NK-92 treated with Interleukin-12 subunit alpha and Interleukin-12 subunit beta, amount 100 ng/mL, for 24 hours (cell line): ENCODE data around the gene ZDHHC16.
A peak's percentile ranks its signal among the peaks of the same experiment; 100 is the strongest.

ENCODE experiments used
- DNase-seq: peaks from one replicate; lab custom pipeline; 2025; lab: John Stamatoyannopoulos, UW

Gene ZDHHC16

DNA sequence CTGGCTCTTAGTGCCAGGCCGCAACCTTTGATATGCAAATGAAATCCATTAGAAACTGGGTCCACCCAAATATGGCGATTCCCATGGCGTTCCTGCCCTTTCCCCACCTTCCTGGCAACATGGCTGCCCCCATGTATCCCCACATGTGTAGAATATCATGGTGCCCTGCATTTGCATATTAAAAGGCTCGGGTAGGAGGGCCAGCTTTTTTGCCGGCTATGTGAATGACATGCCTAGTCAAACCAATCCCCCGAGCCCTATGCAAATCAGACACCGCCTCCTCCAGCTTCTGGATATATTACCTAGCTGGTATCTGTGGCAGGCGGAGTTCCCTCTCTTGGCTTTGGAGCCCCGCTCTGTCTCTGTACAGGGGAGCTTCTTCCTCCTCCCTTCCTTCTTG, 34.0 kb downstream of the ZDHHC16 start:
- DNase-seq, result no peak

DNA sequence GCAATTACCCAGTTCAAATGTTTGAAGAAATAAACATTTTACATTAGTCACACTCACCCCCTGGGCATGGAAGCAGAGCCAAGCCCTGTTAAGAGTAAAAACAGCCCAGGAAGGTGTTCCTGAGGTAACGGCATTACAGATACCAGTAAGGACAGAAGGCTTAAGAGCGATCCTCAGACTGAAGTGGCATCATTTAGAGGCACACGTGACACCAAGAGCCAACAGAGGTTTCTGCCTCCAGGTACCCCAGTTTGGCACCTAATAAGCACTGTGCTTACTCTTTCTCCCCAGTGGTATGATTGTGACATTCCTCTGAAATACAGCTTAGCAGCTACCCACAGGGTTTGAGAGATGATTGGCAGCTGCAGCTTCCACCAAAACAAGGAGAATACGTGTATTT, 35.1 kb downstream of the ZDHHC16 start:
- no peak for DNase-seq

DNA sequence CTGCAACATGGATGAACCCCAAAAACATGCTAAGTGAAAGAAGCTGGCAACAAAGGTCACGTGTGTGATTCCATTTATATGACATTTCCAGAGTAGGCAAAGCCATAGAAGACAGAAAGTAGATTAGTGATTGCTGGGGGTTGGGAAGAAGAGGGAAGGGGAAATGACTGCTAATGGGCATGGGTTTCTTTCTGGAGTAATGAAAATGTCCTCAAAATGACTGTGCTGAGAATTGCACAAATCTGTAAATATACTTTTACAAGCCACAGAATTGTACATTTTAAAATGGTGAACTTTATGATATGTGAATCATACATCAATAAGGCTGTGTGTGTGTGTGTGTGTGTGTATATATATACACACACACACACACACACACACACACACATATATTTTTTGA, 36.4 kb downstream of the ZDHHC16 start:
- DNase-seq, result no peak

DNA sequence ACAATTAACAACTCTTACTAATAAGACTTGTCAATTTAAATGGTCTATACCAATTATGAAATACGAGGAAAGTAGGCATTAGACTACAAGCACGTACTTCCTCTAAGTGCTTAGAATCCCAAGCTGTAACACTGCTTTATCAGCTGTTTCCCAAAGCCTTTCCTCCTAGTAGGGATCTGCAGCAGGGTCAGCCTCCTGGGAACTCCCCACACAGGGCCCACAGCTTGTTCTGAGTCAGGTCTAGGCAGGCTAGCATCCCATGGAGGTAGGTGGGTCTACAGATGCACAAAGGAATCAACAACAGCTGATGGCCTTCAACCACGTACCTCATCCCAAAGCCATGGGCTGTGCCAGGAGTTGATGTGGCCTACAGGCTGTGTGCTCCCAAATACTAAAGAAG, 37.5 kb downstream of the ZDHHC16 start:
- DNase-seq, result no peak

DNA sequence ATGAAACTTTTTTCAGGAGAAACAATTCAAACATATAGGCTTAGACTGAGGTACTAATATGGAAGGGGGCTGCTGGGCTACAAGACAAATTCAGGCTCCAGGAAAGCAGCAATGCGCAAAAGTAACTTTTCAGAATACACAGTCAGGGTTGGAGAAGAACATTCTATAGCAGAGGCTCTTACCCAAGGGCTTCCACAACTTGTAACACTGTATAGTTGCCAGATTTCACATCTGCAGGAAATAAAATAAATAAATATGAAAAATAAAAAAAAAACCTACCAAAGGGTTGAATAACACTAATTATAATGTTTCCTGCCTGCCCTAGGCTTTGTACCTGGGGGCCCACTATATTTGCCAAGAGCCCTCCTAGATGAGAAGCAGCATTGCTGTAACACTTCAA, 37.9 kb downstream of the ZDHHC16 start:
- no peak for DNase-seq

DNA sequence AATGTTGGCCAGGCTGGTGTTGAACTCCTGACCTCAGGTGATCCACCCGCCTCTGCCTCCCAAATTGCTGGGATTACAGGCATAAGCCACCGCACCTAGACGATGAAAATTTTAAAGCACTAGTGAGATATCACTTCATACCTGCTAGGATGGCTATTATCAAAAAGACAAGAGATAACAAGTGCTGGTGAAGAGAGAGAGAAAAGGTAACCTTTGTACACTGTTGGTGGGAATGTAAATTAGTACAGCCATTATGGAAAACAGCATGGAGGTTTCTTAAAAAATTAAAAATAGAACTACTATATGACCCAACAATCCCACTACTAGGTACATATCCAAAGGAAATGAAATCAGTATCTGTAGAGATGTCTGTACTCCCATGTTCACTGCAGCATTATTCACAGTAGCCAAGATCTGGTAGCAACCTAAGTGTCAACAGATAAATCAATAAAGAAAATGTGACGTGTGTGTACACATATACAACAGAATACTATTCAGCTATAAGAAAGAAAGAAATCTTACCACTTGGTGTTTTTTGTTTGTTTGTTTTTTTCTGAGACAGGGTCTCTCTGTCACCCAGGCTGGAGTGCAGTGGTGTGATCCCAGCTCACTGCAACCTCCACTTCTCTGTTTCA, 39.8 kb downstream of the ZDHHC16 start:
- no peak for DNase-seq

DNA sequence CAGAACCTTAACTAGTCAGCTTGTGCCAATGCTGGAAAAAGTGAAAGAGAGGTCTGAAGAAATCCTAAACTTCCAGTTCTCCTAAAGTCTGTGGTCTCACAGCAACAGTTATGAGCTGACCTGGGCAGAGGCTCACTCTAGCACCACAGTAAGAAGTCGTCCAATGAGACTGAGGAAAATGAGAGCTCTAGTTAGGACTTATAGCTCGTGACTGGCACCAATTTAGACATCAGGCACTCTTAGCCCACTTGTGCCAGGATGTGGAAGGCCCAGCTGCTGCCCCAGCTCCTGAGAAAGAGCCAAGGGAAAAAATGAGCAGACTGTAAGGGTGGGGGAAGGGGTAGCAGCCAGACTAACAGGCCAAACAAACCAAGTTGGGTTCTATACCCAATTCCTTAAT, 44.6 kb downstream of the ZDHHC16 start:
- no peak for DNase-seq

DNA sequence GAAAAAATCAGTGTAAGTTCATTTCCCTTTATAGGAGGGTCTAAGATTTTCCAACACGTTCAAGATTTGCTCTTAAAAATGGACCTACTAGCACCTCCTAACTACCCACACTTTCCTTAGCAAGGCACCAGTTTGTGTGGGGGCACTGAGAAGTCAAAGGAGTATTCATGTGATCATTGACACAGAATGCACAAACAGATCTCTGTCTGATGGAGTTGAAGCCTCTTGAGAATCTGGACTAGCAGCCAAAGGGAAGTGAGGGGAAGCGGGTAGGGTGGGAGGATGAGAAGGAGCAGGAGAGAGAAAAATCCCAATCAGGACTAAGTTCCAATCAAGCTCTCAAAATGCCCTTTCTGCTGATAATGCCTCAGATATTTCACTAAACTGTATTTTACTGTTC, 48.2 kb downstream of the ZDHHC16 start:
- no peak for DNase-seq

DNA sequence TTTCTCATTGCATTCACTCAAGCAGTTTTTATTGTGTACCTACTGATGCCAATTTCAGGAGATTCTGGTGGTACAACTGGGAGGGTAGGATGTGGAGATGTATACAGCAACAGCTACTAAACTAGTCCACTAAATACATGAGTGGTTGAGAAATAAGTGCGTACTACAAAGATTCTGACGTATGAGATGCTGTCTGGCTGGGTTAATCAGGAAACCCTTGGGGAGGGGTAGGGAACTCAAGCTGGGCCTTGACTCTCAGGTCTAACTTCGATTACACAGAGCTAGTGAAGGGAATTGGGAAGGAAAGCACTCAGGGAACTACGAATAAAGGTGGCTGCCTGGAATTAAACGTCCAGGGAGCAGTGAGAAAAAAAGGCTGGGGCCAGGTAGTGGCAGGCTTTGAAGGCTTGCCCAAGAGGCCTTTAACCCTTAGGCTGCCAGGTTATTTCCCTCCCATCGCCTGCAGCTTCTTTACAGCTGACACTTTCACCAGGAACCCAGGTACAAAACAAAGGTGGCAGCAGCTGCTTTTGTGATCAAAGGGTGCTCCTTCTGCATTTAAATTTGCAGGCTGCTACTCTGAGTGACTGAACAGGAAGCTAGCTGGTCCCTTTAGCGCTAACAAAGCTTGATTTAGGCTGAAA, 49.0 kb downstream of the ZDHHC16 start:
- no peak for DNase-seq

DNA sequence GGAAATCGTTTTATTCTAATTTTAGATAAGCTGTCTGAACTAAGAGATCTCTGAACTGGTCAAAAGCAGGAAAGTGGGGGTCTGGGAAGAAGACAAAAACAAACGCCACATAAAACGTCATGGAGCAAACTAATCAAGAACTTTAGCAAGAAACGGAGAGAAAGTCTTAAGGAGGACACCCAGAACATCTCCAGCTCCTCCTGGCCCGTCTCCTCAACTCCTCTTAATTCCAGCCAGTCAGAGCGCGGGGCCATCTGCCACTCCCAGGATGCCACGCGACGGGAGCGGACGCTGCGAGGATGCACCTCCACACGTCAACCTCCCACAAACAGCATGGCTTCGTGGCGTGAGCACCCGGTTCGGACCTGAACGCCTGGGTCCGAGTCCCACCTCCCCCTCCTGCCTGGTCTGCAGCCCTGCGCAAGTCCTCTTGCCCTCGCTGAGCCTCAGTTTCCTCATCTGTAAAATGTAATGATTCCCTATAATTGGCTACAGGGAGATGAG, 51.6 kb downstream of the ZDHHC16 start:
- peak; percentile 74 for DNase-seq

DNA sequence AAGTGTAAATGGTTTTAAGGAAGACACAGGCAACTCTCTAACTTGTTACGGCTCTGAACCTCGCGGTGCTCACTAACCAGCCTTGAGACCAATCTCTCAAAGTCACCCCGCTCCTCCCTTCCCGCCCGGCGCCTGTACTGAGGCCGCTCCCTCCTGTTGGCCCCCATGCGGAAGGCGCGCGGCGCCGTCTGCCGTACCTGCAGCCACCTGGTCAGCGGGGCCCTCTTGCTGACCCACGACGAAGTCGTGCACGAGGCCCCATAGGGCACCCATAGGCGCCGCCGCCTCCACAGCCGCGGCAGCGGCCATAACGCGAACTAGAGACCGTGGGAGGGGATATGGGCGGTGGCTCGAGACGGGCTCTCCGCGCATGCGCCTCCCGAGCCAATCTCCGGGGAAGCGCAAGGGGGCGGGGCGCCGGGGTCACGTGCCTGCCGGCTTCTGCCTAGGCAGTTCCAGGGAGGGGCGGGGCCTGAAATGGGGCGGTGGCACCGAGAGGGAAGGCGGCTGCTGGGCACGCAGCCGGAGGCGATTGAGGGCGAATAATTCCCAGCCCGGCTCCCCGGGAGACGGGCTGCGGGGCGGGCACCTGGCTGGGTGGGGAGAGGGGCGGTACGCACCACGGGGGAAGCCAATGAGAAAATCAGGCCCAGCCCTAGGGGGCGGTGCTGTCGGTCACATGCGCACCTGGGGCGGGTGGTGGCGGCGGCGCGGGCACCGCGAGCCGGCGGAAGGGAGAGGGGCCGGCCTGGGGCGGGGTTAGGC, 52.3 kb downstream of the ZDHHC16 start, which contains the start of gene MMS19:
TSS of gene MMS19 (minus strand) at position 347 of the 765 bp plus-strand sequence. CDS start at position 309, 38 bp downstream.
- DNase-seq, result peak; percentile 99

DNA sequence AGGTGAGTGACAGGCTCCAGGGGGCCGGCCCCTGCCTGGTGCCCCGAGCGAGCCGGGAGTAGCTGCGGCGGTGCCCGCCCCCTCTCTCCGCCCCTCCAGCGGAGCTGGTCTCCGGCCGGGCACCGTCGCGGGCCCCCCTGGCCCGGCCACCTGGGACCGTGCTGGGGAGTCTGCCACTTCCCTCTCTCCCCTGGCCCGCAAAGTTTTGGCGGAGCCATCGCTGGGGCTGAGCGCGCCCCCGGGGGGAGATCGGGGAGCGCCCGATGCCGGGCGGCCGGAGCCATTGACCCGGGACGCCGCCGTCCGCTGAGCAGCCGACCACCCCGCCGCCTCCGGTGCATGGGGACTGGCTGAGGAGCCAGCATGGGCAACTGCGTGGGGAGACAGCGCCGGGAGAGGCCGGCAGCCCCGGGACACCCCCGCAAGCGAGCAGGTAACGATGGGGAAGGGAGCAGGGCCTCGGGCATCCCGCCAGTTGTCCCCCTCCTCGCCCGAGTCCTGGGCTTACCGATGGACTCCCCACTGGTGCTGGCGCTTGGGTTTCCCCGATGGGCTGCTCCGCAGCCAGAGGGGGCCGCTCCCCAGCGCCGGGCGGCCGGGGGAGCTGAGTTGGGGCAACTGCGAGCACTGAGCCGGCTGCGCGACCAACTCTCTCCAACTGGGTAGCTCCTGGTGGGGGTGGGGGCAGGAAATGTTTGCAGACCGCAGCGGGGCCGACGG, 53.0 kb downstream of the ZDHHC16 start, which contains the start of gene UBTD1:
TSS of gene UBTD1 (plus strand) at position 84 of the 720 bp plus-strand sequence. CDS start at position 364, 280 bp downstream.
- no peak for DNase-seq

DNA sequence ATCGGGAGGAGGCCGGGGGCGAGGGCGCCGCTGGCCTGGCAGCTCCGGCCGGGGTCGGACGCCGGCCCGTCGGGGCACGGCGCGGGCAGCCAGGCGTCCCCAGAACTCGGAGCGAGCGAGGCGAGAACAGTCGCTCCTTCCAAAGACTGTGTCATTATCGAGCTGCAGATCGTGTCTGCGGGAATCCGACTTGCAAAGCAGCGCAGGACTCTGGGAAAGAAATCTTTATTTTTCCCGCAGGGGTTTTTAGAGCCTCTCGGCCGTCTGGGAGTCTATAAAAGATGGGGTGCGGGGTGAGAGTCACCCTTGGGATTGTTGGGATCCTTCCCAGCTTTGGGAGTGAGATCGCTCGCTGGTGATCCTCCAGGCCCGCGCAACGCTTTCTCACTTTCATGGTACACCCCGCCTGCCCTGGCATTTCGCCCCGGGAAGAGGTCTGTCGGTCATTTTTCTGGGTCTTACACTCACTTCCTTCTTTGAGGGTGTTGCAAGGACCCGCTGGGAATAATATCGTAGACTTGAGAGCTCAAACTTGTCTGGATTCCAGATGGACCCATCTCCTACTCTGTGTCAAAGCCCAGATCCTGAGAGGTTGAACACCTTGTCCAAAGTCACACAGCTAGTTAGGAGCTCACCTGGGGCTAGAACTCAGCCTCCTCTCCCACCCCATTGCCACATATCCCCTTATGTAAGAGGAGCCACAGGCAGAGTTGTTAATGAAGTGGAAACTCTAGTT, 53.8 kb downstream of the ZDHHC16 start:
- no peak for DNase-seq

DNA sequence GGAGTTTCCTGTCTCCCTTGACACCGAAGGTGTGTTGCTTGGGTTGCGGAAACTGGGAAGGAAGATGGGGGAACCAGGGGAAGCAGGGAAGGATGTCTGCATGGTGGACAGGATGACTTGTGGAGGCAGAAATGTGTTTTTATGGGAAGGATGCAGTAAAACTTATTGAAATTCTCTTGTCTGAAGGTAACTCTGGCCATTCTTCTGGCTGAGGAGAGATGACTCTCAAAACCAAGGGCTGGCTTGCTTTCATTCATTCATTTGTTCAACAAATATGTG, 54.3 kb downstream of the ZDHHC16 start:
- no peak for DNase-seq

DNA sequence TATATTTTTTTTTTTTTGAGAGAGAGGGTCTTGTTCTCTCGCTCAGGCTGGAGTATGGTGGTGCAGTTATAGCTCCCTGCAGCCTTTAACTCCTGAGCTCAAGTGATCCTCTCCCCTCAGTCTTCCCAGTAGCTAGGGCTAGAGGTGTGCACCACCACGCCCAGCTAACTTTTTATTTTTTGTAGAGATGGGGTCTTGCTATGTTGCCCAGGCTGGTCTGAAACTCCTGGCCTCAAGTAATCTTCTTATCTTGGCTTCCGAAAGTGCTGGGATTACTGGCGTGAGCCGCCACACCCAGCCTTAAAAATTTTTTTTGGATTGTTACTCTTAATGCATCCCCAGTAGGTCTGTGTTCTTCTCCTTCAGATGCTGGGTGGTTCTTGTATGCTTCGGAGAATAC, 56.9 kb downstream of the ZDHHC16 start:
- DNase-seq, result no peak

DNA sequence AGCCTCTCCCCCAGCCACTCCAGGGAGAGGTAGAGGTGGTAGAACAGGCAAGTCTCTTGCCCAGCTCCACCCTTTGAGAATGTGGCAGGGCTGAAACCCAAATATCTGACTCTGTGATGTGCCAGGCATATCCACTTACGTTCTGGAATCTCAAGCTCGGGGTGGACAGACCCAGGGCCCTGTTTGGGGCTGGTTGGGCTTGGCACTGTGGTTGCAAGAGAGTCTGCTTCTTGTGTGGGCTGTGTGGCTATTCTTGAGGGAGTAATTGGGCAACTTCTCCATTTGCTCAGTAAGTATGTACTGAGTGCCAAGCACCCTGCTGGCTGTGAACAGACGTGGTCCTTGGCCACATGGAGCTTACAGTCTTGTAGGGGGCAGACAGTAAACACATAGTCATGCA, 57.4 kb downstream of the ZDHHC16 start:
- DNase-seq, result no peak

DNA sequence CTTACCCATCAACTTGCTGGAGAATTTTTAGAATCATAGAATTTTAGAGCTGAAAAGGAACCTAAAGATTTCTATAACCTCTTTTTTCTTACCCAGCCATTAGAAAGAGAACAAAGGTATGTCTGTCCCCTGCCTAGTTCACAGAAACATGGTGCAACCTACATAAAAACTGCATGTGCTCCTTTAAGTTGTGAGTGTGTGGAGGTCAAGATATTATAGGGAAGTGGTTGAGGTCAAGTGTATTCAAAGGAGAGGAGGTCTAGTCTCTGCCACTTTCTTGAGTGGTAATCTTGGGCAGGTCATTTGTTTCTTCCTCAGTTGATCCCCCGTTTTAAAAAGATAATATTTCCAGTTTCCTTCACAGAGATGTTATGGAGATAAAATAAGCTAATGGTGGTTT, 59.2 kb downstream of the ZDHHC16 start:
- DNase-seq, result no peak

DNA sequence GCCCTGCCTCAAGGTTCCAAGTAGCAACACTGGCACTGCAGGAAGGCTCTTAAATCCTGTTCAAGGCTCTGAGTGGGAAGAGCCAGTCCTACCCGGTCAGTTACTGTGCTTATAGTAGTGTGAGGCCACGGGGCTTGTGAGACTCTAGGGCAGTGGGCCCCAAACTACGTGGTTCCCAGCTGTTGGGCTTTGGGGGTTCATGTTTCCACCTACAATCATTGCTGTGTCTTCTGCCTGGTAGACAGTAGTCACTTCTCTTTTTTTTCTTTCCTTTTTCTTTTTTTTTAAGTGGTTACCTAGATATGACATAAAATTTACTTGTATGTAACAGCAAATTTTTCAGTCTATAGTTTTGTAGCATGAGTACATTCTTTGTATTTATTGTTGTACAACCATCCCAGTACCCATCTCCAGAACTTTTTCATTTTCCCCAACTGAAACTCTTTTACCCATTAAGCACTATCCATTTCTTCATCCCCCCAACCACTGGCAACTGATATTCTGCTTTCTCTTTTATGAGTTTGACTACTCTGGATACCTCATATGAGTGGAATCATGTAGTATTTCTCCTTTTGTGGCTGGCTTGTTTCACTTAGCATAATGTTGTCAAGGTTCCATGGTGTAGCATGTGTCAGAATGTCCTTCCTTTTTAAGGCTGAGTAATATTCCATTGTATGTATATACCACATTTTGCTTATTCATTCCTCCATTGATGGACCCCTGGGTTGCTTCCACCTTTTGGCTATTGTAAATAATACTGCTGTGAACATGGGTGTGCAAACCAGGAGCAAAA, 60.4 kb downstream of the ZDHHC16 start:
- DNase-seq, result no peak
